GM23338 (cell line): ENCODE results near the gene NFKB1.

Experiments
- CTCF ChIP-seq, 2 experiments: fragments of 200-600 bp in 1 of 2; sonication (generic) in 1 of 2; conservative IDR thresholded peaks; 2 replicates each; pipeline versions ENCODE4 v1.5.1 to v1.6.1; 2016 to 2017; ENCODE audit warnings: antibody characterized with exemption in 2 of 2, low read depth in 2 of 2, mild to moderate bottlenecking in 2 of 2, moderate library complexity in 1 of 2
- EZH2 ChIP-seq: fragments of 200-600 bp; sonication (generic); IDR thresholded peaks from one replicate; pipeline ENCODE4 v1.8.0; 2017; ENCODE audit warnings: antibody characterized with exemption, mild to moderate bottlenecking, low read depth; ENCODE audit not compliant: unreplicated experiment
- EZH2phosphoT487 ChIP-seq: fragments of 200-600 bp; sonication (generic); IDR thresholded peaks from one replicate; pipeline ENCODE4 v1.8.1; 2018; ENCODE audit warnings: antibody characterized with exemption; ENCODE audit not compliant: unreplicated experiment

- TF ChIP-seq CTCF (conservative IDR thresholded peaks at IDR 0.05; ENCODE audit: low read depth in 2 of 2) = no peak
- TF ChIP-seq EZH2 = no peak
- TF ChIP-seq EZH2phosphoT487 = no peak
Measured at GRCh38 chr4:102665527-102665926, 164.4 kb downstream of the NFKB1 start.
